ENCODE data around the gene UROC1. TPM values are rescaled to one million over a fixed set of nuclear protein-coding genes. Genes with fewer than 3 reads are reported as not detected.

UROC1 gene
- total and polyA plus RNA-seq, 3 donors from 2014 or later = 0.25 to 1.0 (median 0.34) TPM

DNA sequence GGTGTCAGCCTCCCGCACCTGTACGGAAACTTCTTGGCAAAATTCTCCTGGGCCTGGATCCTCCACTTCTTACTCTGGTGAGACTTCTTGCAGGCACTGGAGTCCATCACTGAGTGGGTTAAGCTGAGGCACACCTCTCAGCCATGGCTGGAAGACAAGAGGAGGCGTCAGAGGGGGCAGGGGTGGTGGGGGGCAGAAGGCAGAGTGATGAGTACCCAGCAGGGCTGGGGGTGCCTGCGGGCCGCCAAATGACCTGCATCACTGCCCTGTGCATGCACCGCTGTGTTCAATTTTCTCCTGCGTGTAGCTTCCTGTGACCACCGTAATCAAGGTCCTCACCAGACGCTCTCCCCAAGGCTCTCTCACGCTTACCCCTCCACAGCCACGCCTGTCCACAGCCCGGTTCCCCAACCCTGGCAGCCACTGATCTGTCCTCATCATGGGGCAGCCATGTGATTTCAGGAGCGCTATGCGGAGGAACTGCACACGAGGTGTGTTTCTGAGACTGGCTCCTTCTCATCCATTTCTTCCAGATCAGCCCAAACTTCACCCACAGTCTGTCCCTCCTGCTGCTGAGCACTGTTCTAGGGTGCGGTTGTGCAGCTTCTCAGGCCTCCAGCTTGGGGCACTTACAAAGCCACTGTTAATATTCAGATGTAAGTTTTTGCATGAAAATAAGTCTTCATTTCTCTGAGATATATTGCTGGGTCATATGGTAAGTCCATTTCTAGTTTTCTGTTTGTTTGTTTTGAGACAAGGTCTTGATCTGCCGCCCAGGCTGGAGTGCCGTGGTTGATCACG, 35.9 kb upstream of the UROC1 start:
- Histone ChIP-seq H3K9me3 (no peaks in the 10 kb centered on the region), H3K4me1 (no peaks in the 10 kb centered on the region), H3K27ac (no peak overlapping the region), H3K36me3 (ENCODE audit: low read depth, missing control alignments) (no peaks in the 10 kb centered on the region), H3K4me3 (no peak overlapping the region), H3K27me3 (no peaks in the 10 kb centered on the region)
- TF ChIP-seq POLR2A (IDR thresholded peaks at IDR 0.05) = no peak
- TF ChIP-seq CTCF (IDR thresholded peaks at IDR 0.05) = no peak
- no peak for DNase-seq
- 84 to 87% methylated on average over 17 to 19 of the region's 19 CpGs for WGBS, 2 donors
- intact Hi-C loops (cut with DNase I; ENCODE audit: low total_unique reads) = no loop called here

- Histone ChIP-seq H3K4me3 (no peak overlapping the region), H3K4me1 (no peaks in the 10 kb centered on the region), H3K9me3 (no peaks in the 10 kb centered on the region), H3K36me3 (ENCODE audit: low read depth, missing control alignments) (no peaks in the 10 kb centered on the region), H3K27ac (no peak overlapping the region), H3K27me3 (no peaks in the 10 kb centered on the region)
- no peak for DNase-seq
- intact Hi-C loops (cut with DNase I; ENCODE audit: low total_unique reads) = no loop called here
- 87 to 91% methylated on average over 8 to 14 of the region's 14 CpGs for WGBS, 2 donors
- TF ChIP-seq CTCF (IDR thresholded peaks at IDR 0.05) (no peak), POLR2A (IDR thresholded peaks at IDR 0.05) (no peak)
Measured at GRCh38 chr3:126552688-126553283, 35.2 kb upstream of the UROC1 start.

GRCh38 chr3:126551839-126552687, 34.5 kb upstream of the UROC1 start:
- Histone ChIP-seq H3K9me3 (no peaks in the 10 kb centered on the region), H3K4me3 (no peak overlapping the region), H3K4me1 (no peaks in the 10 kb centered on the region), H3K27me3 (no peaks in the 10 kb centered on the region), H3K36me3 (ENCODE audit: low read depth, missing control alignments) (no peaks in the 10 kb centered on the region), H3K27ac (no peak overlapping the region)
- DNase-seq = no peak
- no peak for TF ChIP-seq CTCF (IDR thresholded peaks at IDR 0.05)
- no peak for TF ChIP-seq POLR2A (IDR thresholded peaks at IDR 0.05)
- 78 to 81% methylated on average over 10 to 17 of the region's 17 CpGs for WGBS, 2 donors
- intact Hi-C loops (cut with DNase I; ENCODE audit: low total_unique reads) = no loop called here

DNA sequence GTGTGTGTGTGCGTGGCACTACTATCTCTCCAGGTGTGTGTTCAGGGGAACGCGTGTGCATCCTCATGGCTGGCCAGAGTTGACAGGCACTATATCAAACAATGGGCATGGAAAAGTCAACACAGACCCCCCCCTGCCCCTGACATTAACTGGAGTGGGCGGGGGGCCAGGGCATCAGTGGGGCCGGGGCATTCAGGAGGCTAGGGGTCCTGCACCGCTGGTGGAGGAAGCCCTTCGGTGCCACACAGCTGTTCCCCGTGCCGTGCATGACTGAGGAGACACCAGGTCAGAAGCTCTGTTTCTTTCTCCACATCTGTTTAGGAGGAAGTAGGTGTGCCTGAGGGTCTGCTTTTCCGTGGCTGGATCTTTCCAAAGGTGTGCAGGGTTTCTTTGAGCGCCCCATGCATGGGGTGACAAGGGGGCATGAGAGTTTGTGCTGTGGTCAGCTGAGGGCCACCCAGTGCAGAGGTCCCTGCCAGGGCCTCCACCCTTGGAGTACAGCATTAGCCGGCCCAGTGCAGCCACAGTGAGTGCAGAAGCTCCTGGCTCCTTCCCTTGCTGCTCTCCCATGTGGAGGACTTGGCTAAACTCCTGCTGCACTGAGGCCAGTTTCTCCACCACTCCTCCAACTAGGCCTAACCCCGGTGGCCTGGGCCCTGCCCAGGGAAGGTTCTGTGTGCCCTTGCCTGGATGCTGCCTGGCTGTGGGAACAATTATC, 33.7 kb upstream of the UROC1 start:
- intact Hi-C loops (cut with DNase I; ENCODE audit: low total_unique reads) = no loop called here
- no peaks in the 10 kb centered on the region for H3K9me3 ChIP-seq
- H3K27me3 ChIP-seq = no peaks in the 10 kb centered on the region
- H3K4me1 ChIP-seq = no peaks in the 10 kb centered on the region
- H3K36me3 ChIP-seq (ENCODE audit: low read depth, missing control alignments) = no peaks in the 10 kb centered on the region
- H3K27ac ChIP-seq = no peak overlapping the region
- no peak overlapping the region for H3K4me3 ChIP-seq
- DNase-seq = no peak
- WGBS, 2 donors = 70 to 84% methylated on average over 7 to 13 of the region's 13 CpGs
- TF ChIP-seq POLR2A (IDR thresholded peaks at IDR 0.05) (no peak), CTCF (IDR thresholded peaks at IDR 0.05) (no peak)

Measured in testis (tissue), 3 donors.